Motor neuron (in vitro differentiated cells): ENCODE measurements around the gene PDIA4. TPM values are rescaled to one million over a fixed set of nuclear protein-coding genes. Genes with fewer than 3 reads are reported as not detected.
A peak's percentile ranks its signal among the peaks of the same experiment; 100 is the strongest.

Experiments
- ATAC-seq, 8 experiments: fragments of 200-7000 bp; cut with Tn5 transposase; replicated peaks in 6 of 8; 2 replicates each; pipeline ENCODE4 v1.8.0; 2021; ENCODE audit warnings: mild to moderate bottlenecking in 8 of 8, moderate library complexity in 8 of 8
- H3K27ac ChIP-seq, 2 donors: fragments of 250-450 bp; sonication (Bioruptor Pico); 2 replicates each; pipeline ENCODE4 v1.9.0; 2021; ENCODE audit warnings: antibody characterized with exemption in 2 of 2, mild to moderate bottlenecking in 2 of 2, moderate library complexity in 1 of 2
- H3K4me1 ChIP-seq, 2 donors: fragments of 250-450 bp; sonication (Bioruptor Pico); replicated peaks in 1 of 2; 2 replicates each; pipeline ENCODE4 v1.6.1; 2021; ENCODE audit warnings: antibody characterized with exemption in 2 of 2, mild to moderate bottlenecking in 2 of 2, moderate library complexity in 1 of 2
- H3K4me3 ChIP-seq, 5 donors: fragments of 250-450 bp; sonication (Bioruptor Pico); 2 replicates each; pipeline ENCODE4 v1.9.0; 2021; ENCODE audit warnings: antibody characterized with exemption in 5 of 5, mild to moderate bottlenecking in 5 of 5, moderate library complexity in 4 of 5
- WGBS, 10 experiments: fragments of 450-650 bp; shearing (Covaris generic); methylation state at CpG; one replicate each; pipeline ENCODE4 v1.0.0; 2022; 5-methylcytosine and 5-hydroxymethylcytosine counted together
- in situ Hi-C, 9 experiments: fragments of 400-800 bp; cut with MboI; loops; one replicate each; pipeline ENCODE4 v1.15.0; 2021; ENCODE audit warnings: low sequenced_read_pairs in 9 of 9, low pct_unique_long_range_greater_than_20kb in 2 of 9; ENCODE audit not compliant: unreplicated experiment in 9 of 9
- total RNA-seq, 8 experiments: library from RNA; unstranded; fragments of 300-600 nt; gene quantifications; 2 replicates each; pipeline versions ENCODE4 v1.2.3 to v1.2.4, GENCODE V29; 2022

The PDIA4 gene
- total RNA-seq, 8 experiments from 2014 or later, result 78.7 to 201 (median 109) TPM

- in situ Hi-C loops, result loop anchor here in 7 of 9 experiments (25.0 kb wide), 4 partner anchors 385 to 710 kb away; partner anchors contain the start of gene C7orf33 (in 1 of the 7)
- no peak for ATAC-seq
- no peak overlapping the region for H3K4me3 ChIP-seq
- no peak overlapping the region for H3K27ac ChIP-seq
- H3K4me1 ChIP-seq, result peaks cover 0 to 5% of the 10 kb centered on the region in 2 donors
- 0 to 96% (median 84%) methylated on average over 2 to 7 of the region's 7 CpGs for WGBS, 10 experiments
These were observed 55.9 kb downstream of the PDIA4 start for GRCh38 chr7:148972375-148972774.

- in situ Hi-C loops, result loop anchor here in 7 of 9 experiments (10.0 to 25.0 kb wide), 5 partner anchors 380 to 705 kb away; partner anchors contain the start of gene C7orf33 (in 1 of the 7)
- no peak for ATAC-seq
- 14 to 100% (median 40%) methylated on average over 1 to 3 of the region's 3 CpGs; no CpG with 5 or more reads in 5 of the 10 experiments for WGBS, 10 experiments
These were observed 60.7 kb downstream of the PDIA4 start for GRCh38 chr7:148967602-148968001.

GRCh38 chr7:148967032-148967372 is 61.3 kb downstream of the PDIA4 start:
- 0 to 90% (median 40%) methylated on average over 1 to 3 of the region's 13 CpGs; no CpG with 5 or more reads in 4 of the 10 experiments for WGBS, 10 experiments
- H3K4me3 ChIP-seq, result no peak overlapping the region
- in situ Hi-C loops, result loop anchor here in 7 of 9 experiments (10.0 to 25.0 kb wide), 5 partner anchors 380 to 705 kb away; partner anchors contain the start of gene C7orf33 (in 1 of the 7)
- no peak for ATAC-seq
- H3K4me1 ChIP-seq, result peaks cover 0 to 5% of the 10 kb centered on the region in 2 donors
- H3K27ac ChIP-seq, result no peak overlapping the region

More at GRCh38 chr7:148967602-148968001, 60.7 kb downstream of the PDIA4 start:
- H3K4me3 ChIP-seq, result no peak overlapping the region
- no peak overlapping the region for H3K27ac ChIP-seq
- H3K4me1 ChIP-seq, result peaks cover 0 to 5% of the 10 kb centered on the region in 2 donors

GRCh38 chr7:148964483-148965267 is 63.6 kb downstream of the PDIA4 start:
- H3K4me1 ChIP-seq, result no peaks in the 10 kb centered on the region
- H3K4me3 ChIP-seq, result peak overlapping the region in 2 of 5 donors; percentile 20 to 60
- H3K27ac ChIP-seq, result no peak overlapping the region
- 26 to 100% (median 87%) methylated on average over 2 to 13 of the region's 15 CpGs; no CpG with 5 or more reads in 2 of the 10 experiments for WGBS, 10 experiments
- in situ Hi-C loops, result loop anchor here in 7 of 9 experiments (10.0 to 25.0 kb wide), 5 partner anchors 377 to 702 kb away; partner anchors contain the start of gene C7orf33 (in 1 of the 7)
- ATAC-seq, result peak in 2 of 8 experiments; percentile 25 to 34

DNA sequence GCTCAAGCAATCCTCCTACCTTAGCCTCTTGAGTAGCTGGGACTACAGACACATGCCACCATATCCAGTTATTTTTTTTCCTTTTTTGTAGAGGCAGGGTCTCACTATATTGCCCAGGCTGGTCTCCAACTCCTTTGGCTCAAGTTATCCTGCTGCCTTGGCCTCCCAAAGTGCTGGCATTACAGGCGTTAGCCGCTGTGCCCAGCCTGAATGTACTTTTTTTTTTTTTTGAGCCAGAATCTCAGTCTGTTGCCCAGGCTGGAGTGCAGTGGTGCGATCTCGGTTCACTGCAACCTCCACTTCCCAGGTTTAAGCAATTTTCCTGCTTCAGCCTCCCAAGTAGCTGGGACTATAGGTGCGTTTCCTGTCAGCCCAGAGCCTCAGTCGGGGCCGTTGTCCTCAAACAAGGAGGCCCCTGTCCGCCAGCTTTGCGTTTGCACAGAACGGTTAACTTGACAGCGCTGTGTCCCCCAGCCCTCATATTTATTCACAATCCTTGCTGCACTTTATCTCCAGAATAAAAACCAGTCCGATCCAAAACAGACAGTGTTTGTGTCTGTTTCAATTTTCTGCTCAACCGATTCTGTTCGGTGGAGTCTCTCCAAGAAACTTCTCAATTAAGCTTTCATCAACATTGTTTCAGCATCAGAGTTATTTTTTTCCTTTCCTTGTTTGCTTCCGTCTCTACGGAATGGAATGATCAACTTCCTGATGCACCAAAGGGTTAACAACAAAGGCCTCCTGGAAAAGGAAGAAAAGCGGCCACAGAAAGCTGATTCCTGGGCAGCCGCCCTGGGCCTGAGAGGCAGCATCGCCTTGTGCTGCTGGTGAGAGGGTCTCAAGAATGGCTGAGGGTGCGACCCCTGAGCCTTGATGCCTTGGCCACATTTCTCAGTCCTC is 64.5 kb downstream of the PDIA4 start:
- peak in 6 of 8 experiments; percentile 6 to 27 (median 16) for ATAC-seq
- WGBS, 10 experiments, result 14 to 74% (median 51%) methylated on average over 3 to 16 of the region's 20 CpGs
- Histone ChIP-seq H3K4me3 (peak overlapping the region in 2 of 5 donors; percentile 20 to 60), H3K4me1 (no peaks in the 10 kb centered on the region), H3K27ac (no peak overlapping the region)
- in situ Hi-C loops, result loop anchor here in 7 of 9 experiments (10.0 to 25.0 kb wide), 5 partner anchors 377 to 702 kb away; partner anchors contain the start of gene C7orf33 (in 1 of the 7)

GRCh38 chr7:148962823-148963582 is 65.3 kb downstream of the PDIA4 start:
- WGBS, 10 experiments, result 0 to 8% (median 0%) methylated on average over 2 to 4 of the region's 5 CpGs
- in situ Hi-C loops, result loop anchor here in 7 of 9 experiments (10.0 to 25.0 kb wide), 5 partner anchors 376 to 701 kb away; partner anchors contain the start of gene C7orf33 (in 1 of the 7)
- ATAC-seq, result peak; percentile 33 to 88 (median 78)
- peak overlapping the region; percentile 60 to 81 (median 61) for H3K4me3 ChIP-seq
- no peaks in the 10 kb centered on the region for H3K4me1 ChIP-seq
- peak overlapping the region; percentile 71 to 91 for H3K27ac ChIP-seq

- Histone ChIP-seq H3K4me1 (no peaks in the 10 kb centered on the region), H3K4me3 (peak overlapping the region; percentile 60 to 81 (median 61)), H3K27ac (no peak overlapping the region)
- WGBS, 10 experiments, result 12 to 100% (median 22%) methylated on average over 1 to 5 of the region's 5 CpGs; no CpG with 5 or more reads in 3 of the 10 experiments
- in situ Hi-C loops, result loop anchor here in 7 of 9 experiments (10.0 to 25.0 kb wide), 5 partner anchors 375 to 700 kb away; partner anchors contain the start of gene C7orf33 (in 1 of the 7)
- ATAC-seq, result no peak
These were observed 65.9 kb downstream of the PDIA4 start for GRCh38 chr7:148962440-148962822.

- Histone ChIP-seq H3K4me1 (no peaks in the 10 kb centered on the region), H3K4me3 (no peak overlapping the region), H3K27ac (no peak overlapping the region)
- WGBS, 10 experiments, result 63 to 88% (median 77%) methylated on average over 2 to 3 of the region's 3 CpGs; no CpG with 5 or more reads in 5 of the 10 experiments
- in situ Hi-C loops, result loop anchor here in 7 of 9 experiments (10.0 to 25.0 kb wide), 5 partner anchors 372 to 697 kb away; partner anchors contain the start of gene C7orf33 (in 1 of the 7)
- ATAC-seq, result no peak
These were observed 68.6 kb downstream of the PDIA4 start for GRCh38 chr7:148959726-148960125.

DNA sequence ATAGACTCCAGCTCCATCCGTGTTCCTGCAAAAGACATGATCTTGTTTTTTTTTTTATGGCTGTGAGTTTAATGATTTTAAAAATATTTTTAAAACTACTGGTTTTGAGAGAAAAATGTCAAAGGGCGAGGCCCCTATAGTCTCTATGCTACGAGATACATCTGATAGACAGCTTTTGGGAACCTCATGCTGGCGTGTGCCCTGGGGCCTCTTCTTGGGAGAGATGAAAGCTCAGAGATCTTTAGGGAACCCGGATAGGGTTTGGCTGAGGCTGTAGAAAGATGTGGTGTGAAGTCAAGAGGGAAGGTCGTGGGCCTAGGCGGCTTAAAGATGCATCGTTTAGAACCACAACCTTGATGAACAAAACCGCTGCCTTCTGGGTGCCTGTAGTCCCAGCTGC is 70.2 kb downstream of the PDIA4 start:
- no peaks in the 10 kb centered on the region for H3K4me1 ChIP-seq
- in situ Hi-C loops, result loop anchor here in 7 of 9 experiments (25.0 kb wide), 4 partner anchors 371 to 696 kb away; partner anchors contain the start of gene C7orf33 (in 1 of the 7)
- 40 to 100% (median 80%) methylated on average over 1 to 8 of the region's 9 CpGs; no CpG with 5 or more reads in 1 of the 10 experiments for WGBS, 10 experiments
- H3K27ac ChIP-seq, result no peak overlapping the region
- no peak overlapping the region for H3K4me3 ChIP-seq
- ATAC-seq, result no peak

- H3K4me1 ChIP-seq, result no peaks in the 10 kb centered on the region
- in situ Hi-C loops, result loop anchor here in 7 of 9 experiments (25.0 kb wide), 4 partner anchors 367 to 692 kb away; partner anchors contain the start of gene C7orf33 (in 1 of the 7)
- ATAC-seq, result no peak
- WGBS, 10 experiments, result 10 to 83% methylated on average over 1 to 2 of the region's 10 CpGs; no CpG with 5 or more reads in 8 of the 10 experiments
- H3K27ac ChIP-seq, result no peak overlapping the region
- H3K4me3 ChIP-seq, result no peak overlapping the region
These were observed 73.5 kb downstream of the PDIA4 start for GRCh38 chr7:148954766-148955165.

GRCh38 chr7:148953676-148954075 is 74.6 kb downstream of the PDIA4 start:
- no peak overlapping the region for H3K27ac ChIP-seq
- WGBS, 10 experiments, result 50 to 100% (median 80%) methylated on average over 1 to 3 of the region's 3 CpGs; no CpG with 5 or more reads in 2 of the 10 experiments
- H3K4me3 ChIP-seq, result no peak overlapping the region
- ATAC-seq, result no peak
- in situ Hi-C loops, result loop anchor here in 7 of 9 experiments (25.0 kb wide), 4 partner anchors 366 to 691 kb away; partner anchors contain the start of gene C7orf33 (in 1 of the 7)
- H3K4me1 ChIP-seq, result no peaks in the 10 kb centered on the region
